Heart left ventricle (tissue), 13 donors: ENCODE data around the gene GCNT2.

ENCODE experiments used
- CTCF ChIP-seq, 12 donors: fragments of 200-600 bp; sonication (generic) in 4 of 12; IDR thresholded peaks; one replicate each; pipeline versions ENCODE4 v1.5.0 to v1.8.0; 2018 to 2022; ENCODE audit warnings: antibody characterized with exemption in 12 of 12, mild to moderate bottlenecking in 5 of 12
- POLR2A ChIP-seq, 2 donors: fragments of 450-650 bp; IDR thresholded peaks; one replicate each; pipeline ENCODE4 v1.6.1; 2017; ENCODE audit warnings: antibody characterized with exemption in 2 of 2, mild to moderate bottlenecking in 2 of 2, moderate library complexity in 2 of 2
- donor health status: ischemic (EF 13 %, LVEDD 7.1; RV severe dilation, severe dysfunction).
- donor health status: DM: no; HTN: yes; CAD: no.
- donor health status: DM: no; HTN: no; CAD: no.
- donor health status: ischemic (EF 25% LVEDD 6.9; RV normal size, moderate dysfunction).
- donor health status: ischemic (EF 25% LVEDD 5.7; RV mildly dilated, moderate dysfunction).
- donor health status: ischemic (EF 35%, LVEDD 5.7; RV mildly dilated, moderate dysfunction).
- donor health status: nonischemic (EF 11% LVEDD 7.7; RV severe dilation, severe dysfunction).
- donor health status: DM: yes; HTN: yes; CAD: no.
- donor health status: PGD.
- donor health status: ischemic (EF 29% LVEDD 5.4; RV normal size, mild dysfunction).
- donor health status: nonischemic (EF 23%, LVEDD 6.1; RV moderate dilation, normal function).

DNA sequence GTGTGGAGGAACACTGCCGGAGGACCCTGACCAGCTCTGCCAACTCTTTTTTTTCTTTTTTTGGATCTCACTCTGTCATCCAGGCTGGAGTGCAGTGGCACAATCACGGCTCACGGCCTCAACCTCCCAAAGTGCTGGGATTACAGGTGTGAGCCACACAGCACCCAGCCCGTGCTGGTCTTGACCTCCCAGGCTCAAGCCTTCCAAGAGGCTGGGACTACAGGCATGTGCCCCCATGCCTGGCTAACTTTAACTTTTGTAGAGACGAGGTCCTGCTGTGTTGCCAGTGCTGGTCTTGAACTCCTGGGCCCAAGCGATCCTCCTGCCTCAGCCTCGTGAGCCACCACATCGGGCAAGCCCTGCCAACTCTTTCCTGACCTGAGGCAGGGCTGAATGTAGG, 11.2 kb downstream of the GCNT2 start:
- TF ChIP-seq CTCF (IDR thresholded peaks at IDR 0.05) (no peak), POLR2A (IDR thresholded peaks at IDR 0.05) (no peak)
